Stimulated activated effector memory CD8-positive, alpha-beta T cell treated with anti-CD3 and anti-CD28 coated beads, Interleukin-12 subunit alpha, Interleukin-12 subunit beta, amount 100 ng/mL, for 72 hours (primary cell): ENCODE results near the gene RNASE4.
"Not testable (repeated sequence)": the region's sequence is repeated elsewhere in the genome, so short reads cannot be mapped to it uniquely, and the experiment has no call there.

Experiments
- ATAC-seq: fragments of 150-1000 bp; cut with Tn5 transposase; 2 replicates; pipeline ENCODE4 v1.10.0; 2021
- DNase-seq, 2 donors: peaks; one replicate each; pipeline ENCODE4 v3.0.0; 2021 to 2022; ENCODE audit warnings: low spot score in 2 of 2
- H3K27ac Mint-ChIP-seq: one replicate; pipeline ENCODE4 v1.8.0; 2022; ENCODE audit warnings: mild to moderate bottlenecking, mixed read lengths
- H3K36me3 Mint-ChIP-seq: one replicate; pipeline ENCODE4 v1.8.0; 2022; ENCODE audit warnings: mild to moderate bottlenecking, mixed read lengths
- H3K4me1 Mint-ChIP-seq: one replicate; pipeline ENCODE4 v1.8.0; 2022; ENCODE audit warnings: mixed read lengths
- H3K4me3 Mint-ChIP-seq: one replicate; pipeline ENCODE4 v1.8.0; 2022; ENCODE audit warnings: mild to moderate bottlenecking, mixed read lengths
- H3K9me3 Mint-ChIP-seq: one replicate; pipeline ENCODE4 v1.8.0; 2022; ENCODE audit warnings: mixed read lengths

The RNASE4 gene

GRCh38 chr14:20662968-20663732 is 21.2 kb upstream of the RNASE4 start:
- DNase-seq: peak; percentile 55 to 89
- H3K4me3 Mint-ChIP-seq: peak overlapping the region; percentile 76

GRCh38 chr14:20666400-20666961 is 17.9 kb upstream of the RNASE4 start:
- H3K9me3 Mint-ChIP-seq, H3K4me3 Mint-ChIP-seq, ATAC-seq, H3K27ac Mint-ChIP-seq, H3K36me3 Mint-ChIP-seq, DNase-seq: not testable (repeated sequence)
- peaks cover 37% of the 10 kb centered on the region for H3K4me1 Mint-ChIP-seq

More at GRCh38 chr14:20662968-20663732, 21.2 kb upstream of the RNASE4 start:
- Mint-ChIP-seq H3K9me3 (no peaks in the 10 kb centered on the region), H3K27ac (peak overlapping the region; percentile 90), H3K4me1 (peaks cover 30% of the 10 kb centered on the region), H3K36me3 (peaks cover 9% of the 10 kb centered on the region)
- ATAC-seq: peak; percentile 86

- DNase-seq: peak in 1 of 2 donors; percentile 63
- peaks cover 3% of the 10 kb centered on the region for H3K9me3 Mint-ChIP-seq
- peak overlapping the region; percentile 90 for H3K27ac Mint-ChIP-seq
- peaks cover 5% of the 10 kb centered on the region for H3K36me3 Mint-ChIP-seq
- peak; percentile 92 for ATAC-seq
- H3K4me3 Mint-ChIP-seq: peak overlapping the region; percentile 29
- peaks cover 28% of the 10 kb centered on the region for H3K4me1 Mint-ChIP-seq
Observed at GRCh38 chr14:20667957-20668356, 16.4 kb upstream of the RNASE4 start.

GRCh38 chr14:20668969-20669368 is 15.4 kb upstream of the RNASE4 start:
- no peaks in the 10 kb centered on the region for H3K36me3 Mint-ChIP-seq
- peaks cover 3% of the 10 kb centered on the region for H3K9me3 Mint-ChIP-seq
- peaks cover 18% of the 10 kb centered on the region for H3K4me1 Mint-ChIP-seq
- no peak overlapping the region for H3K4me3 Mint-ChIP-seq
- no peak for ATAC-seq
- no peak for DNase-seq
- H3K27ac Mint-ChIP-seq: peak overlapping the region; percentile 90

- Mint-ChIP-seq H3K27ac (no peak overlapping the region), H3K9me3 (peaks cover 3% of the 10 kb centered on the region), H3K4me1 (peaks cover 30% of the 10 kb centered on the region), H3K4me3 (no peak overlapping the region), H3K36me3 (no peaks in the 10 kb centered on the region)
- no peak for ATAC-seq
- DNase-seq: no peak
Observed at GRCh38 chr14:20671597-20672283, 12.6 kb upstream of the RNASE4 start.

- ATAC-seq: peak; percentile 97
- peaks cover 12% of the 10 kb centered on the region for H3K4me1 Mint-ChIP-seq
- no peak overlapping the region for H3K4me3 Mint-ChIP-seq
- H3K9me3 Mint-ChIP-seq: no peaks in the 10 kb centered on the region
- H3K27ac Mint-ChIP-seq: no peak overlapping the region
- H3K36me3 Mint-ChIP-seq: no peaks in the 10 kb centered on the region
- peak in 1 of 2 donors; percentile 55 for DNase-seq
Observed at GRCh38 chr14:20675669-20676068, 8.7 kb upstream of the RNASE4 start.

- Mint-ChIP-seq H3K4me3 (no peak overlapping the region), H3K36me3 (no peaks in the 10 kb centered on the region), H3K4me1 (peaks cover 12% of the 10 kb centered on the region), H3K27ac (no peak overlapping the region), H3K9me3 (no peaks in the 10 kb centered on the region)
- DNase-seq (peak in 1 of 2 donors; percentile 56), ATAC-seq (peak; percentile 66)
Observed at GRCh38 chr14:20676072-20676471, 8.3 kb upstream of the RNASE4 start.

- no peak for DNase-seq
- no peak overlapping the region for H3K27ac Mint-ChIP-seq
Observed at GRCh38 chr14:20679907-20680306, 4.5 kb upstream of the RNASE4 start.

GRCh38 chr14:20680363-20680762 is 4.0 kb upstream of the RNASE4 start:
- H3K27ac Mint-ChIP-seq: no peak overlapping the region

More at GRCh38 chr14:20679907-20680306, 4.5 kb upstream of the RNASE4 start:
- Mint-ChIP-seq H3K4me1 (peaks cover 12% of the 10 kb centered on the region), H3K9me3 (no peaks in the 10 kb centered on the region), H3K36me3 (no peaks in the 10 kb centered on the region), H3K4me3 (no peak overlapping the region)
- no peak for ATAC-seq

GRCh38 chr14:20680843-20681347 is 3.5 kb upstream of the RNASE4 start:
- DNase-seq: no peak
- H3K9me3 Mint-ChIP-seq: no peaks in the 10 kb centered on the region
- ATAC-seq: no peak
- no peak overlapping the region for H3K4me3 Mint-ChIP-seq
- H3K4me1 Mint-ChIP-seq: peaks cover 7% of the 10 kb centered on the region
- no peak overlapping the region for H3K27ac Mint-ChIP-seq
- H3K36me3 Mint-ChIP-seq: no peaks in the 10 kb centered on the region

More at GRCh38 chr14:20680363-20680762, 4.0 kb upstream of the RNASE4 start:
- H3K4me1 Mint-ChIP-seq: peaks cover 12% of the 10 kb centered on the region
- no peak overlapping the region for H3K4me3 Mint-ChIP-seq
- no peaks in the 10 kb centered on the region for H3K36me3 Mint-ChIP-seq
- no peaks in the 10 kb centered on the region for H3K9me3 Mint-ChIP-seq
- ATAC-seq: no peak
- no peak for DNase-seq

- Mint-ChIP-seq H3K9me3 (no peaks in the 10 kb centered on the region), H3K36me3 (no peaks in the 10 kb centered on the region), H3K4me1 (peaks cover under 1% of the 10 kb centered on the region), H3K27ac (no peak overlapping the region), H3K4me3 (no peak overlapping the region)
- ATAC-seq (peak; percentile 33), DNase-seq (peak; percentile 73 to 95)
Observed at GRCh38 chr14:20681348-20682126, 2.8 kb upstream of the RNASE4 start.

- Mint-ChIP-seq H3K4me1 (no peaks in the 10 kb centered on the region), H3K36me3 (no peaks in the 10 kb centered on the region), H3K9me3 (no peaks in the 10 kb centered on the region), H3K27ac (no peak overlapping the region), H3K4me3 (no peak overlapping the region)
- ATAC-seq (no peak), DNase-seq (no peak)
Observed at GRCh38 chr14:20682127-20682434, 2.3 kb upstream of the RNASE4 start.

- DNase-seq (peak; percentile 33 to 86), ATAC-seq (peak; percentile 79)
- H3K9me3 Mint-ChIP-seq: no peaks in the 10 kb centered on the region
- no peak overlapping the region for H3K4me3 Mint-ChIP-seq
- H3K27ac Mint-ChIP-seq: no peak overlapping the region
- H3K4me1 Mint-ChIP-seq: no peaks in the 10 kb centered on the region
- H3K36me3 Mint-ChIP-seq: no peaks in the 10 kb centered on the region
Observed at GRCh38 chr14:20682435-20683124, 1.8 kb upstream of the RNASE4 start.

GRCh38 chr14:20683125-20683890 is 1.1 kb upstream of the RNASE4 start:
- DNase-seq (peak; percentile 62 to 89), ATAC-seq (peak; percentile 57)
- H3K9me3 Mint-ChIP-seq: no peaks in the 10 kb centered on the region
- no peak overlapping the region for H3K27ac Mint-ChIP-seq
- H3K4me3 Mint-ChIP-seq: no peak overlapping the region
- no peaks in the 10 kb centered on the region for H3K4me1 Mint-ChIP-seq
- no peaks in the 10 kb centered on the region for H3K36me3 Mint-ChIP-seq
